HG03460 (cell line): ENCODE measurements around the gene PCBP2.
"Not testable (repeated sequence)": the region's sequence is repeated elsewhere in the genome, so short reads cannot be mapped to it uniquely, and the experiment has no call there.

ENCODE experiments used
- ATAC-seq: cut with Tn5 transposase; IDR thresholded peaks from one replicate; pipeline ENCODE4 v1.9.1; 2021; ENCODE audit not compliant: unreplicated experiment

Gene PCBP2

GRCh38 chr12:53467880-53468279, 16.0 kb downstream of the PCBP2 start:
- no peak for ATAC-seq

GRCh38 chr12:53468282-53468681, 16.4 kb downstream of the PCBP2 start:
- ATAC-seq, result no peak

- ATAC-seq, result no peak
These were observed 20.2 kb downstream of the PCBP2 start for GRCh38 chr12:53472056-53472582.

- no peak for ATAC-seq
These were observed 22.2 kb downstream of the PCBP2 start for GRCh38 chr12:53474077-53474476.

GRCh38 chr12:53474819-53475218, 22.9 kb downstream of the PCBP2 start:
- no peak for ATAC-seq

GRCh38 chr12:53476769-53477209, 24.9 kb downstream of the PCBP2 start:
- ATAC-seq, result no peak

GRCh38 chr12:53478865-53479264, 27.0 kb downstream of the PCBP2 start:
- no peak for ATAC-seq

GRCh38 chr12:53479331-53479730, 27.4 kb downstream of the PCBP2 start:
- no peak for ATAC-seq

GRCh38 chr12:53480491-53481442, 28.9 kb downstream of the PCBP2 start:
- no peak for ATAC-seq

- not testable (repeated sequence) for ATAC-seq
These were observed 29.6 kb downstream of the PCBP2 start for GRCh38 chr12:53481458-53481857.

GRCh38 chr12:53481939-53482586, 30.2 kb downstream of the PCBP2 start:
- no peak for ATAC-seq

- ATAC-seq, result no peak
These were observed 30.8 kb downstream of the PCBP2 start for GRCh38 chr12:53482626-53483168.

- no peak for ATAC-seq
These were observed 31.5 kb downstream of the PCBP2 start for GRCh38 chr12:53483225-53483978.

GRCh38 chr12:53483979-53484377, 32.1 kb downstream of the PCBP2 start:
- ATAC-seq, result no peak

GRCh38 chr12:53484686-53485575, 33.0 kb downstream of the PCBP2 start:
- ATAC-seq, result no peak

GRCh38 chr12:53485955-53486735, 34.2 kb downstream of the PCBP2 start:
- ATAC-seq, result no peak

- ATAC-seq, result no peak
These were observed 35.0 kb downstream of the PCBP2 start for GRCh38 chr12:53486736-53487487.

- ATAC-seq, result no peak
These were observed 37.5 kb downstream of the PCBP2 start for GRCh38 chr12:53489242-53489864.
